ENCODE data around the gene TPST2.

TPST2 gene

GRCh38 chr22:26525946-26526564, 63.9 kb downstream of the TPST2 start:
- DNase-seq (ENCODE audit: low spot score): no peak
- in situ Hi-C loops (cut with MboI; ENCODE audit: low sequenced_read_pairs, unreplicated experiment): no loop called here
- TF ChIP-seq, protein P1, sequence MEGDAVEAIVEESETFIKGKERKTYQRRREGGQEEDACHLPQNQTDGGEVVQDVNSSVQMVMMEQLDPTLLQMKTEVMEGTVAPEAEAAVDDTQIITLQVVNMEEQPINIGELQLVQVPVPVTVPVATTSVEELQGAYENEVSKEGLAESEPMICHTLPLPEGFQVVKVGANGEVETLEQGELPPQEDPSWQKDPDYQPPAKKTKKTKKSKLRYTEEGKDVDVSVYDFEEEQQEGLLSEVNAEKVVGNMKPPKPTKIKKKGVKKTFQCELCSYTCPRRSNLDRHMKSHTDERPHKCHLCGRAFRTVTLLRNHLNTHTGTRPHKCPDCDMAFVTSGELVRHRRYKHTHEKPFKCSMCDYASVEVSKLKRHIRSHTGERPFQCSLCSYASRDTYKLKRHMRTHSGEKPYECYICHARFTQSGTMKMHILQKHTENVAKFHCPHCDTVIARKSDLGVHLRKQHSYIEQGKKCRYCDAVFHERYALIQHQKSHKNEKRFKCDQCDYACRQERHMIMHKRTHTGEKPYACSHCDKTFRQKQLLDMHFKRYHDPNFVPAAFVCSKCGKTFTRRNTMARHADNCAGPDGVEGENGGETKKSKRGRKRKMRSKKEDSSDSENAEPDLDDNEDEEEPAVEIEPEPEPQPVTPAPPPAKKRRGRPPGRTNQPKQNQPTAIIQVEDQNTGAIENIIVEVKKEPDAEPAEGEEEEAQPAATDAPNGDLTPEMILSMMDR (IDR thresholded peaks at IDR 0.05; ENCODE audit: borderline replicate concordance, control extremely low read depth, extremely low read depth, insufficient read depth, missing control alignments): no peak

- TF ChIP-seq, protein P1 (IDR thresholded peaks at IDR 0.05; ENCODE audit: borderline replicate concordance, control extremely low read depth, extremely low read depth, insufficient read depth, missing control alignments): no peak
- in situ Hi-C loops (cut with MboI; ENCODE audit: low sequenced_read_pairs, unreplicated experiment): no loop called here
- DNase-seq (ENCODE audit: low spot score): no peak
Measured at GRCh38 chr22:26524870-26525269, 65.1 kb downstream of the TPST2 start.

DNA sequence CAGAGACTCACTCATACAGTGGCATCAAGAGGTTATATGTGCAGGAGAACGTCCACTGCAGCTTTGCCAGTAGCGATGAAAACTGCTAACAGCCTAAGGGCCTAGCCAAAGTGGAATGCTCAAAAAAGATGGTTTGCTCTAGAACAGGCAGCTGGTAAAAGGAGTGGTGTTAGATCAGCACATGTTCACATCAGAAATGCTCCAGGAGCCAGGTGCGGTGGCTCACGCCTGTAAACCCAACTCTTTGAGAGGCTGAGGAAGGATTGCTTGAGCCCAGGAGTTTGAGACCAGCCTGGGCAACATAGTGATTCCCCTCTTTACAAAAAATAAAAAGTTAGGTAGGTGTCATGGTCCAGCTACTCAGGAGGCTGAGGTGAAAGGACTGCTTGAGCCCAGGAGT, 67.3 kb downstream of the TPST2 start:
- DNase-seq (ENCODE audit: low spot score): no peak
- in situ Hi-C loops (cut with MboI; ENCODE audit: low sequenced_read_pairs, unreplicated experiment): no loop called here
- TF ChIP-seq, protein P1 (IDR thresholded peaks at IDR 0.05; ENCODE audit: borderline replicate concordance, control extremely low read depth, extremely low read depth, insufficient read depth, missing control alignments): no peak

DNA sequence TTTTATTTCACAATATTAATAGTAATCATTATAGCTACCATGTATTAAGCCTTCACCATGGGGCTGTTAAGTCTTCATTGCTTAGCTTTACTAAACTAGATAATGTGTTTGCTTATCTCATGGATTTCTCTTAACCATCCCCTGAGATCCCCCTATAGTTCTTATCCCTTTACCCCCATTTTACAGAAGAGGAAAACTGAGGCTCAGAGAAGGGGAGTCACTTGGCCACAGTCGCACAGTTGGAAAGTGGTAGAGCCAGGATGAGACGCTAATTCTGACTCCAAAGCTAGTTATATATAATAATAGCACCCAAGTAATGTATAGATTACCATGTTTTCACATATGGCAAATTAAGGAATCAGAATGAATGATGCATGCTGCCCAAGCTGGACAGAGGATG, 67.9 kb downstream of the TPST2 start:
- TF ChIP-seq, protein P1 (IDR thresholded peaks at IDR 0.05; ENCODE audit: borderline replicate concordance, control extremely low read depth, extremely low read depth, insufficient read depth, missing control alignments): no peak
- in situ Hi-C loops (cut with MboI; ENCODE audit: low sequenced_read_pairs, unreplicated experiment): no loop called here
- no peak for DNase-seq (ENCODE audit: low spot score)

- in situ Hi-C loops (cut with MboI; ENCODE audit: low sequenced_read_pairs, unreplicated experiment): no loop called here
- TF ChIP-seq, protein P1 (IDR thresholded peaks at IDR 0.05; ENCODE audit: borderline replicate concordance, control extremely low read depth, extremely low read depth, insufficient read depth, missing control alignments): no peak
- no peak for DNase-seq (ENCODE audit: low spot score)
Measured at GRCh38 chr22:26517429-26517828, 72.5 kb downstream of the TPST2 start.

DNA sequence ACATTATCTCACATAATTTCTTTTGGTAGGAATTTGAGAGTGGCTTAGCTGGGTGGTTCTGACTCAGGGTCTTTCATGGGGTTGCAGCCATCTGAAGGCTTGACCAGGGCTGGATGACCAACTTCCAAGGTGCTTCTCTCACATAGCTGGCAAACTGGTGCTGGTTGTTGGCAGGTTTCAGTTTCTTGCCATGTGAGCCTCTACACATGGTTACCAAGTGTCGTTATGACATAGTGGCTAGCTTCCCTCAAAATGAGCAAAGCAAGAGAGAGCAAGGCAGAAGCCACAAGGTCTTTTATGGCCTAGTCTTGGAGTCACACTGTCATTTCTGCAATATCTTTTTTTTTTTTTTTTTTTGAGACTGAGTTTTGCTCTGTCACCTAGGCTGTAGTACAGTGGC, 73.4 kb downstream of the TPST2 start:
- in situ Hi-C loops (cut with MboI; ENCODE audit: low sequenced_read_pairs, unreplicated experiment): no loop called here

More for the DNA sequence above, 73.4 kb downstream of the TPST2 start:
- no peak for DNase-seq (ENCODE audit: low spot score)
- TF ChIP-seq, protein P1 (IDR thresholded peaks at IDR 0.05; ENCODE audit: borderline replicate concordance, control extremely low read depth, extremely low read depth, insufficient read depth, missing control alignments): no peak
